GM13977 (cell line): ENCODE measurements around the gene DYNC2LI1.

ENCODE experiments used
- DNase-seq: peaks from one replicate; pipeline ENCODE4 v3.0.0; 2012; ENCODE audit warnings: low spot score
- in situ Hi-C: fragments of 300-500 bp; cut with MboI; formaldehyde crosslinking; loops from one replicate; pipeline ENCODE4 v1.12.0; 2022; ENCODE audit warnings: low sequenced_read_pairs, low pct_unique_long_range_greater_than_20kb, mixed read lengths, inconsistent platforms; ENCODE audit not compliant: unreplicated experiment
- TF ChIP-seq, protein P1 (sequence below): IDR thresholded peaks from 2 replicates; pipeline ENCODE4 v1.5.1; 2012; ENCODE audit warnings: mild to moderate bottlenecking, control low read depth; ENCODE audit not compliant: insufficient read depth; ENCODE audit errors: extremely low read depth, missing control alignments

The DYNC2LI1 gene

DNA sequence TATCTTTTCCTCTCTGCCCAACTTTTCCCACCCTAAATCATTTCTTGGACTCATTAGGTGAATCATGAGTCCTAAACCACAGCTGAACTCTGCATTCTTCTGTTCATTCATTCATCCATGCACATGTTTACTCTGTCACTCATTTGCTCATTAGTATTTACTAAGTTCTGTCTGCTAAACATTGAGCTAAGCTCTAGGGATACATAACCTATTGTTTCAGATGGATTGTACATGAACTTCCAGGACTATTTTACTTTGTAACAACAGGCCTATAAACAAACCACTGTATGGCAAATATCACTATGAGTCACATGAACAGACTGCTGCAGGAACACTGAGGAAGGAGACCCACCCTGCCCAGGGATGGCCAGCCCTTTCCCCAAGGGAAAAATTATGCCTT, 14.6 kb upstream of the DYNC2LI1 start:
- DNase-seq = no peak
- in situ Hi-C loops = no loop called here
- TF ChIP-seq, protein P1, sequence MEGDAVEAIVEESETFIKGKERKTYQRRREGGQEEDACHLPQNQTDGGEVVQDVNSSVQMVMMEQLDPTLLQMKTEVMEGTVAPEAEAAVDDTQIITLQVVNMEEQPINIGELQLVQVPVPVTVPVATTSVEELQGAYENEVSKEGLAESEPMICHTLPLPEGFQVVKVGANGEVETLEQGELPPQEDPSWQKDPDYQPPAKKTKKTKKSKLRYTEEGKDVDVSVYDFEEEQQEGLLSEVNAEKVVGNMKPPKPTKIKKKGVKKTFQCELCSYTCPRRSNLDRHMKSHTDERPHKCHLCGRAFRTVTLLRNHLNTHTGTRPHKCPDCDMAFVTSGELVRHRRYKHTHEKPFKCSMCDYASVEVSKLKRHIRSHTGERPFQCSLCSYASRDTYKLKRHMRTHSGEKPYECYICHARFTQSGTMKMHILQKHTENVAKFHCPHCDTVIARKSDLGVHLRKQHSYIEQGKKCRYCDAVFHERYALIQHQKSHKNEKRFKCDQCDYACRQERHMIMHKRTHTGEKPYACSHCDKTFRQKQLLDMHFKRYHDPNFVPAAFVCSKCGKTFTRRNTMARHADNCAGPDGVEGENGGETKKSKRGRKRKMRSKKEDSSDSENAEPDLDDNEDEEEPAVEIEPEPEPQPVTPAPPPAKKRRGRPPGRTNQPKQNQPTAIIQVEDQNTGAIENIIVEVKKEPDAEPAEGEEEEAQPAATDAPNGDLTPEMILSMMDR = no peak

DNA sequence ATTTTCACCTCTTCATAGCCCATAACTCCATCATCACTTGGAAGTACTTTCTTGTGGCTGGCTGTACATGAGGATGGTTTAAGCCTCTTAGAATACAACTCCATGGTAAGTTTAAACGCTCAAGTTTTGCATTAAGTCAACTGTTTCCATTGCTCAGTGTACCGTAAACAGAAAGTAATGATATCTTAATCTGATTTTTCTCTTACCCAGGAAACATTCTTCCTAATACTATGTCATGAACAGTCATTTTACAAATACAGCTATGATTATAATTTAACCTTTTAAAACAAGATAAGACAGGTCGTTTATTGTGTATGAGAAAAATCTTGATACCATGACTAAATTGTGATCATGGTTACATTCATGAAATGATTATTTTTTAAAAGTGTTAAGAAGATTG, 11.6 kb upstream of the DYNC2LI1 start:
- in situ Hi-C loops = no loop called here
- DNase-seq = no peak
- TF ChIP-seq, protein P1 = no peak

DNA sequence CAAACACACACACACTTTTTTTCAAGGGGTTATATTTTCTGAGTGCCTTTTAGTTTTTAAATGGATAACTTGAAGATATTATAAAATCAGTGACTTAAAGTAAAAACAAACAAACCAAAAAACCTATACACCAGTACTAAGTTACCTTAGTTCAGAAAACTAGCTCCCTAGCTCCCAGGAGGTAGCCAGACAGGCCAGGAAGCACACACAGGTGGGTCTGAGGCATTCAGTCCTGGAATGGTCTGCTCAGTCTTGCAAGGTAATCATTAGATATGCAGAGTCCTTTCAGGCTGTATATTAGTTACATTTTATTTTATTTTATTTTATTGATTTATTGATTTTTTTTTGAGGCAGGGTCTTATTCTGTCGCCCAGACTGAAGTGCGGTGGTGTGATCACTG, 10.7 kb upstream of the DYNC2LI1 start:
- in situ Hi-C loops = no loop called here
- no peak for DNase-seq
- TF ChIP-seq, protein P1 = no peak

DNA sequence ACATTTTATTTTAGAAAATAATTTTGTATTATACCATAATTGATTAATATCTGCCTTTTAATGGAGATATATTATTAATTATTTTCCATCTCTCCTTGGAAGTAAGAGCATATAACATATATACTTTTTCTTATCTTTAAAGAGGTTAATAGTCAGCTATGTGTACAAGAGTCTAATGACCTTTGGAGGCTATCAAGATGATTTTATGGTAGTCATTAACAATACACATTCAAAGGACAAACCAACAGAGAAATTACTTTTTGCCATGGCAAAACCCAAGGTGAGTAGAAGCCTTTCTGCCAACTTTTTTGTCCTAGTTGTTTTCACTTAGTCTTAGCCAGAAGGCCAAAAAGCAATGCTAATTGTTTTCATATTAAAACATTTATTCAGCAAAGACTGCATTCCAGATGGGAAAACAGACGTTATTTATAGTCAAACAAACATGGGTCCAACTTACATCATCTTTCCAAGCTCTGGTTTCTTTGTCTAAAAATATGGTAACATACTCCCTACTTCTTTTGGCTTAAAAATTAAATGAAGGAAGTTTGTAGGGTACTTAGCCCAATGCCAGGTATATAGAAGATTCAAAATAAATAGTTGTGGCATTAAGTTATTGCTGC, 9.6 kb upstream of the DYNC2LI1 start:
- TF ChIP-seq, protein P1 = no peak
- DNase-seq = no peak
- in situ Hi-C loops = no loop called here

DNA sequence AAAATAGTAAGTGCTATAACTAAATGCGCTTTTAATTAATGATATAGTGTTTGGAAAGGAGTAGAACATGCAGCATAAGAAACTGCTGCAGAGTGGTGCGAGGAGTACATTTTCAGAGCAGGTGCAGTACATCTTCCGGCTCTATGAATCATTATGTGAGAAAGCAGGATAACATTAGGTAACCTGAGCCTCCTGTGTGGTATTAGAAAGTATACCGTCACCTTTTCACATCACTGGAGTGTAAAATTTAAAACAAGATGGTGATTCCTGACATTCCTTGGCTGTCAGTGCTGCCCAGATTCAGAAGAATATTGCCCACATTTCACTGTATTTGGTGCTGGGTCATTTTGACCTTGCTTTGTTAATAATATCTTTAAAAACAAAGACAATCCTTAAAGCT, 7.8 kb upstream of the DYNC2LI1 start:
- no peak for DNase-seq
- in situ Hi-C loops = no loop called here
- TF ChIP-seq, protein P1 = no peak

DNA sequence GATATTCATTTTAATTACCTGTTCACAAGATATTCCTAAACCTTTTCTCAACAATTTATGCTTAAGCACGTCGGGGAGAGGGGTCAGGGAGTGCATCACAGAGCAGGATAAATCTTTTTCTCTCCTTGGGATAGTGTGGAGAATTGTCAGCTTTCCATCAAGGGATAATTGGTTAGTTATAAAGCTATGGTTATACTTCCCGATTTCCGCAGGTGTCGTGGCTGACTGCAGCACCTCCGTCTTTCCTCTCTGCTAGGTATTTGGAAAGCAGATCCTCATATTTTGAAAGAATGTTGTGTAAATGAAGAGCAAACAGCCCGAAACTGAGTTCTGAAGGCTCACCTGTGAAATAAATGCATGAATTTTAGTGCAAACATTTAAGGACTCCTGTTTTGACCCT, 778 bp downstream of the DYNC2LI1 start:
- no peak for DNase-seq
- in situ Hi-C loops = no loop called here
- TF ChIP-seq, protein P1 = no peak

DNA sequence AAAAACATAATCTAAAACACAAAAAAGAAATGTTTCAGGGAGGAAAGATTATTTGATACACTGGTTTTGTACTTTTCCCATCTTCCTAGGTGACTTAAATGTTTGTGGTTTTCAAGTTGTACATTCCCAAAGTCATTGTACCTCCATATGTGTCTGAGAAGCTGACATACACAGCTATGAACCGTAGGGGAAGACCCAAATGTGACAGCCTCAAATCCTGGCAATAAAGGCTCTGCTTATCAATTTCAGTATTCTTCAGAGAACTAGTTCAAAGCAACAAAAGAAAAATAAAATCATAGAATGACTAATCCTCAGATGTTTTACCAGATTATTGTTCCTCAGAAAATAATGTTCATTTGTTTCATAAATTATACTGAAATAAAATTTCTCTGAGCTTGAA, 2.5 kb downstream of the DYNC2LI1 start:
- in situ Hi-C loops = no loop called here
- TF ChIP-seq, protein P1 = no peak
- DNase-seq = no peak
